K562 (cell line): ENCODE results near the gene COA6. TPM values are rescaled to one million over a fixed set of nuclear protein-coding genes. Genes with fewer than 3 reads are reported as not detected.
A peak's percentile ranks its signal among the peaks of the same experiment; 100 is the strongest.

Source experiments
- ADNP ChIP-seq: fragments of 200-800 bp; sonication (Bioruptor generic); IDR thresholded peaks from 2 replicates; pipeline ENCODE4 v1.6.1; 2016; ENCODE audit warnings: missing genetic modification characterization, missing compliant biosample characterization
- ARID1B ChIP-seq: fragments of 450-650 bp; IDR thresholded peaks from 2 replicates; pipeline ENCODE4 v1.6.1; 2016; ENCODE audit warnings: antibody characterized with exemption, mild to moderate bottlenecking, inconsistent platforms
- BRF1 ChIP-seq: IDR thresholded peaks from 3 replicates; pipeline ENCODE4 v1.6.1; 2011; ENCODE audit warnings: borderline replicate concordance, mild to moderate bottlenecking; ENCODE audit not compliant: insufficient read length; ENCODE audit errors: extremely low read depth
- CBX1 ChIP-seq: sonication (generic); IDR thresholded peaks from 2 replicates; pipeline ENCODE4 v1.6.1; 2016; ENCODE audit warnings: antibody characterized with exemption, low read depth, mild to moderate bottlenecking
- CEBPB ChIP-seq: fragments of 450-650 bp; IDR thresholded peaks from 2 replicates; pipeline ENCODE4 v1.6.1; 2016; ENCODE audit warnings: missing genetic modification characterization, missing compliant biosample characterization
- CHD4 ChIP-seq: fragments of 200-600 bp; sonication (generic); IDR thresholded peaks from 3 replicates; pipeline ENCODE4 v1.6.1; 2012; ENCODE audit warnings: low read depth, mild to moderate bottlenecking, mixed read lengths, low read length, inconsistent platforms; ENCODE audit not compliant: insufficient read depth, insufficient replicate concordance, poor library complexity, severe bottlenecking
- ELF1 ChIP-seq: fragments of 200-800 bp; sonication (Bioruptor generic); IDR thresholded peaks from 2 replicates; pipeline ENCODE4 v1.6.1; 2016; ENCODE audit warnings: missing genetic modification characterization, missing compliant biosample characterization
- ELF2 ChIP-seq: fragments of 250-450 bp; sonication (Bioruptor Pico); IDR thresholded peaks from 2 replicates; pipeline ENCODE4 v1.5.0; 2021; ENCODE audit warnings: mild to moderate bottlenecking
- KDM1A ChIP-seq, 2 experiments: fragments of 450-650 bp; IDR thresholded peaks; 2 replicates each; pipeline ENCODE4 v1.6.1; 2016; ENCODE audit warnings: mild to moderate bottlenecking in 2 of 2
- KLF1 ChIP-seq: fragments of 450-650 bp; IDR thresholded peaks from 2 replicates; pipeline ENCODE4 v1.6.1; 2016; ENCODE audit warnings: missing genetic modification characterization, missing compliant biosample characterization
- MNT ChIP-seq, 2 experiments: fragments of 450-650 bp; conservative IDR thresholded peaks; 2 replicates each; pipeline ENCODE4 v1.6.1; 2017; ENCODE audit warnings: mild to moderate bottlenecking in 2 of 2, moderate library complexity in 2 of 2
- MTA3 ChIP-seq: fragments of 450-650 bp; formaldehyde crosslinking; IDR thresholded peaks from 2 replicates; pipeline ENCODE4 v1.6.1; 2017; ENCODE audit warnings: mild to moderate bottlenecking, borderline replicate concordance
- NEUROD1 ChIP-seq: fragments of 150-350 bp; IDR thresholded peaks from 2 replicates; pipeline ENCODE4 v1.6.1; 2014; ENCODE audit warnings: borderline replicate concordance, low read length, low read depth; ENCODE audit not compliant: partially characterized antibody
- NFE2L1 ChIP-seq: fragments of 450-650 bp; IDR thresholded peaks from 2 replicates; pipeline ENCODE4 v1.6.1; 2016; ENCODE audit warnings: missing genetic modification characterization, low read depth, mild to moderate bottlenecking, missing compliant biosample characterization, moderate library complexity, borderline replicate concordance
- POLR2H ChIP-seq: IDR thresholded peaks from 2 replicates; pipeline ENCODE4 v1.6.1; 2016; ENCODE audit warnings: missing genetic modification characterization, low read depth, mild to moderate bottlenecking, control low read depth, missing compliant biosample characterization, moderate library complexity
- RAD51 ChIP-seq: fragments of 450-650 bp; IDR thresholded peaks from 2 replicates; pipeline ENCODE4 v1.7.1; 2016; ENCODE audit warnings: low read depth, mild to moderate bottlenecking, borderline replicate concordance
- SMAD3 ChIP-seq: fragments of 450-650 bp; formaldehyde crosslinking; conservative IDR thresholded peaks from 2 replicates; pipeline ENCODE4 v1.4.0; 2020; ENCODE audit warnings: mild to moderate bottlenecking
- SRF ChIP-seq, 2 experiments: fragments of 250-450, 450-650 bp in 1 of 2; sonication (Bioruptor Pico) in 1 of 2; sonication (generic) in 1 of 2; formaldehyde crosslinking; IDR thresholded peaks; 2 replicates each; pipeline versions ENCODE4 v1.5.0 to v1.5.1; 2020 to 2022; ENCODE audit warnings: mild to moderate bottlenecking in 1 of 2, missing genetic modification reagents in 1 of 2
- TAF9B ChIP-seq: fragments of 450-650 bp; IDR thresholded peaks from 2 replicates; pipeline ENCODE4 v1.6.1; 2018; ENCODE audit warnings: mild to moderate bottlenecking; ENCODE audit not compliant: partially characterized antibody
- YBX1 ChIP-seq: fragments of 450-650 bp; IDR thresholded peaks from 2 replicates; pipeline ENCODE4 v1.7.1; 2016; ENCODE audit warnings: mild to moderate bottlenecking
- ZMIZ1 ChIP-seq, 2 experiments: fragments of 150-350 bp in 1 of 2; IDR thresholded peaks; 2 replicates each; pipeline ENCODE4 v1.6.1; 2012 to 2016; ENCODE audit warnings: low read depth in 2 of 2, low read length in 2 of 2, mild to moderate bottlenecking in 1 of 2, moderate library complexity in 1 of 2
- ZNF224 ChIP-seq: sonication (generic); formaldehyde crosslinking; IDR thresholded peaks from 2 replicates; pipeline ENCODE4 v1.8.0; 2022; ENCODE audit warnings: mild to moderate bottlenecking, missing genetic modification reagents
- ZNF277 ChIP-seq: fragments of 250-450 bp; sonication (Bioruptor Pico); IDR thresholded peaks from 2 replicates; pipeline ENCODE4 v1.8.0; 2022; ENCODE audit warnings: inconsistent platforms, mild to moderate bottlenecking, moderate library complexity, borderline replicate concordance
- ZNF75A ChIP-seq: fragments of 450-650 bp; formaldehyde crosslinking; IDR thresholded peaks from 2 replicates; pipeline ENCODE4 v1.4.0; 2020; ENCODE audit warnings: mild to moderate bottlenecking
- polyA plus RNA-seq, 8 experiments: library from polyadenylated mRNA; depleted of rRNA in 4 of 8; stranded (reverse) in 5 of 8; unstranded in 3 of 8; fragments of >200 nt; fragmentation: Nextera tagmentation in 2 of 8; fragmentation: Illumina TruSeq in 1 of 8; extraction: Ambion mirVana in 2 of 8; extraction: Trizol in 1 of 8; gene quantifications; 2 replicates each; pipeline versions ENCODE4 v1.2.1 to v1.2.3, GENCODE V29; 2011 to 2014; ENCODE audit warnings: inconsistent platforms in 1 of 8, missing spikeins in 1 of 8
- total RNA-seq, 7 experiments: library from RNA; depleted of rRNA in 6 of 7; stranded (reverse); fragments of >200 nt in 6 of 7; fragmentation: Illumina TruSeq in 2 of 7; extraction: Trizol in 2 of 7; gene quantifications; 2 replicates each; pipeline versions ENCODE4 v1.2.1 to v1.2.3, GENCODE V29; 2011 to 2021; ENCODE audit warnings: low replicate concordance in 1 of 7

Gene COA6
- total and polyA plus RNA-seq, 9 of the 15 experiments (the other 6 are each of a cell fraction or from before 2014, with no cell fraction given): 77.7 to 187 (median 134) TPM

- TF ChIP-seq ZMIZ1 (IDR thresholded peaks at IDR 0.05; ENCODE audit: low read depth in 2 of 2, low read length in 2 of 2) (no peak), MTA3 (no peak), CEBPB (tag) (peak; percentile 53; the same call in 1 of the 2 replicates), ARID1B (peak; percentile 76), NFE2L1 (peak; percentile 86), POLR2H (tag) (peak; percentile 32; the same call in 1 of the 2 replicates), BRF1 (no peak), ZNF277 (no peak), CHD4 (no peak), SMAD3 (CRISPR knock-in tag) (no peak), KDM1A (IDR thresholded peaks at IDR 0.05) (peak in 1 of 2 experiments; percentile 13; a peak in 1 of 4 replicates), NEUROD1 (no peak), ELF1 (tag) (no peak), YBX1 (no peak), RAD51 (no peak), TAF9B (peak; percentile 22), KLF1 (tag) (no peak), MNT (conservative IDR thresholded peaks at IDR 0.05) (peak in 1 of 2 experiments; percentile 23; a peak in 1 of 4 replicates), ADNP (tag) (0 out of 2 replicates have a peak, but pooled peaks have one; percentile 19), CBX1 (no peak), SRF (CRISPR knock-in tag; IDR thresholded peaks at IDR 0.05) (no peak), ZNF75A (CRISPR knock-in tag) (no peak), ZNF224 (no peak), ELF2 (CRISPR knock-in tag) (0 out of 2 replicates have a peak, but pooled peaks have one; percentile 50)
Measured at GRCh38 chr1:234369784-234370183, 3.5 kb upstream of the COA6 start (continued).
